ENCODE results near the gene ATP8B1. TPM values are rescaled to one million over a fixed set of nuclear protein-coding genes. Genes with fewer than 3 reads are reported as not detected.
"Not testable (repeated sequence)": the region's sequence is repeated elsewhere in the genome, so short reads cannot be mapped to it uniquely, and the experiment has no call there.

Gene ATP8B1
- total RNA-seq, 1 experiment from 2014 or later, result 1.4 TPM

DNA sequence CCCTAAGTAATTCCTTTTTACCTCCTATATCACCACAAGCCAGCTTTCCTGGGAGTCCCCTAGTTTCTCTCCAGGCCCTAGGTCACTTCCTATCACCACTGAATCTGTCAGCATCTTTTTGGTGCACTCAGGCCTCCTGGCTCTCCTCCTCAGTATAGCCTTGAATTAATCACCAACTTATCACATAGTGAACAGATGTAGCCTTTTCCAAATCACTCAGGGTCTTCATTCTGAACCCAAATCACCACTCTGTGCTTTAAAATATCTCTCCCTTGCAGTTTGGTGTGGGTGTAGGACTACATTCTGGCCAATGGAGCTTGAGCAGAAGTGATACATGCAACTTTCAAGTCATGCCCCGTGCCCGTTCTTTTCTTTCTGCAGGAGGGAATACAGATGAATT lies 29.6 kb upstream of the ATP8B1 start:
- no peak overlapping the region for H3K4me3 ChIP-seq (ENCODE audit: insufficient read depth, low read depth, low read length)
- H3K36me3 ChIP-seq (replicated peaks; ENCODE audit: control insufficient read depth, insufficient read depth, low read length), result no peaks in the 10 kb centered on the region
- H3K27me3 ChIP-seq (ENCODE audit: control insufficient read depth, insufficient read depth, low read length), result no peaks in the 10 kb centered on the region
- DNase-seq, result no peak

DNA sequence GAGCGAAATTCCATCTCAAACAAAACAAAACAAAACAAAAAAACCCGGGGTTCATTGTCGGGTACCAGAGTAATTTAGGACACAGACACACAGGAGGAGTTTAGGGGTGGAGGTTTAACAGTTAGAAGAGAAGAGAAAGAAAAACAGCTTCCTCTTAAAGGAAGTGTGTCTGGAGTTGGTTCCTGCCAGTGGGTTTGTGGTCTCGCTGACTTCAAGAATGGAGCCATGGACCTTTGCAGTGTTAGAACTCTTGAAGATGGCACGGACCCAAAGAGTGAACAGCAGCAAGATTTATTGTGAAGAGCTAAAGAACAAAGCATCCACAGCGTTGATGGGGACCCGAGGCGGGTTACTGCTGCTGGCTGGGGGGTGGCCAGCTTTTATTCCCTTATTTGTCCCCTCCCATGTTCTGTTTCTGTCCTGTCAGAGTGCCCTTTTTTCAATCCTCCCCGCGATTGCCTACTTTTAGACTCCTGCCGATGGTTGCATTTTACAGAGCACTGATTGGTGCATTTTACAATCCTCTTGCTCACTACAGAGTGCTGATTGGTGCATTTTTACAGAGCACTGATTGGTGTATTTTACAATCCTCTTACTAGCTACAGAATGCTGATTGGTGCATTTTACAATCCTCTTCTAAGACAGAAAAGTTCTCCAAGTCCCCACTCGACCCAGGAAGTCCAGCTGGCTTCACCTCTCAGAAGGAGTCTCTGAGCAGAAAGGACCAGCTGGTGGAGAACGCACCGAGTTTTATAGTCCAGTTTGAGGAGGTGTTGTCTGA lies 28.7 kb upstream of the ATP8B1 start:
- Histone ChIP-seq H3K4me3 (ENCODE audit: insufficient read depth, low read depth, low read length) (no peak overlapping the region), H3K36me3 (replicated peaks; ENCODE audit: control insufficient read depth, insufficient read depth, low read length) (no peaks in the 10 kb centered on the region), H3K27me3 (ENCODE audit: control insufficient read depth, insufficient read depth, low read length) (no peaks in the 10 kb centered on the region)
- no peak for DNase-seq

DNA sequence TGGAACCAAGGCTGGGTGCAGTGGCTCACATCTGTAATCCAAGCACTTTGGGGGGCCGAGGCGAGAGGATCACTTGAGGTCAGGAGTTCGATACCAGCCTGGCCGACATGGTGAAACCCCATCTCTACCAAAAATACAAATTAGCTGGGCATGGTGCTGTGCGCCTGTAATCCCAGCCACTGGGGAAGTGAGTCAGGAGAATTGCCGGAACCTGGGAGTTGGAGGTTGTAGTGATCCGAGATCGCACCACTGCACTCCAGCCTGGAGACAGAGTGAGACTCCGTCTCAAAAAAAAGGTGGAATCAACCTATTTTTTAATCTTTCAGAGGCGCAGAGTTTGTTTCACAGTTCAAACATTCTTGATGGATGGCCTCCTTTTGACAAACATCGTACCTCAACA lies 24.5 kb upstream of the ATP8B1 start:
- DNase-seq, result no peak
- H3K4me3 ChIP-seq (ENCODE audit: insufficient read depth, low read depth, low read length), result no peak overlapping the region
- no peaks in the 10 kb centered on the region for H3K36me3 ChIP-seq (replicated peaks; ENCODE audit: control insufficient read depth, insufficient read depth, low read length)
- H3K27me3 ChIP-seq (ENCODE audit: control insufficient read depth, insufficient read depth, low read length), result no peaks in the 10 kb centered on the region

DNA sequence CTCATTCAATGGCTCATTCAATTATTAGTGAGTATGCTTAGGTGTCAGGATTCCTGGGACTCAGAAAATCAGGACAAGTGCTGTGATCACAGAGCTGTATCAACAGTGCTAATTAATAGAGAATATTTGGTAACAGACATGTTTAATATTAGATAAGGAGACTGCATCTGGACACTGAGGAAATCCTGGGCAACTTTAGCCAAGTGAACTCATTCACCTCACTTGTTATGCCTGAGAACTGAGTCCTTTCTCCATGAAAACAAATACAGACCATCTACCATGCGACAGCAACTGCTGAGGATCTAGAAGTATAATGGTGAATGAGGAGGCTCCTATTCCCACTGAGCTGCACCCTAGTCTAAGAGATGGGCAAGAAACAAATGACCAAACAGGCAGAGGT lies 23.1 kb upstream of the ATP8B1 start:
- H3K36me3 ChIP-seq (replicated peaks; ENCODE audit: control insufficient read depth, insufficient read depth, low read length), result no peaks in the 10 kb centered on the region
- DNase-seq, result no peak
- no peaks in the 10 kb centered on the region for H3K27me3 ChIP-seq (ENCODE audit: control insufficient read depth, insufficient read depth, low read length)
- H3K4me3 ChIP-seq (ENCODE audit: insufficient read depth, low read depth, low read length), result no peak overlapping the region

DNA sequence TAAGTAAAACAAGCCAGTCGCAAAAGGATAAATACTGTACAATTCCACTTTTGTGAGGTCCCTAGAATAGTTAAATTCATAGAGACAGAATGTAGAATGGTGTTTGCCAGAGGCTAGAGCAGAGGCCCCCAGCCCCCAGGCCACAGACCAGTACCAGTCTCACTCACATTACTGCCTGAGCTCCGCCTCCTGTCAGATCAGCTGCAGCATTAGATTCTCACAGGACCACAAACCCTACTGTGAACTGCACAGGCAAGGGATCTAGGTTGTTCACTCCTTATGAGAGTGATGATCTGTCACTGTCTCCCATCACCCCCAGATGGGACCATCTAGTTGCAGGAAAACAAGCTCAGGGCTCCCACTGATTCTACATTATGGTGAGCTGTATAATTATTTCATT lies 17.5 kb upstream of the ATP8B1 start:
- DNase-seq; H3K4me3 ChIP-seq (ENCODE audit: insufficient read depth, low read depth, low read length); H3K27me3 ChIP-seq (ENCODE audit: control insufficient read depth, insufficient read depth, low read length); H3K36me3 ChIP-seq (replicated peaks; ENCODE audit: control insufficient read depth, insufficient read depth, low read length): not testable (repeated sequence)

DNA sequence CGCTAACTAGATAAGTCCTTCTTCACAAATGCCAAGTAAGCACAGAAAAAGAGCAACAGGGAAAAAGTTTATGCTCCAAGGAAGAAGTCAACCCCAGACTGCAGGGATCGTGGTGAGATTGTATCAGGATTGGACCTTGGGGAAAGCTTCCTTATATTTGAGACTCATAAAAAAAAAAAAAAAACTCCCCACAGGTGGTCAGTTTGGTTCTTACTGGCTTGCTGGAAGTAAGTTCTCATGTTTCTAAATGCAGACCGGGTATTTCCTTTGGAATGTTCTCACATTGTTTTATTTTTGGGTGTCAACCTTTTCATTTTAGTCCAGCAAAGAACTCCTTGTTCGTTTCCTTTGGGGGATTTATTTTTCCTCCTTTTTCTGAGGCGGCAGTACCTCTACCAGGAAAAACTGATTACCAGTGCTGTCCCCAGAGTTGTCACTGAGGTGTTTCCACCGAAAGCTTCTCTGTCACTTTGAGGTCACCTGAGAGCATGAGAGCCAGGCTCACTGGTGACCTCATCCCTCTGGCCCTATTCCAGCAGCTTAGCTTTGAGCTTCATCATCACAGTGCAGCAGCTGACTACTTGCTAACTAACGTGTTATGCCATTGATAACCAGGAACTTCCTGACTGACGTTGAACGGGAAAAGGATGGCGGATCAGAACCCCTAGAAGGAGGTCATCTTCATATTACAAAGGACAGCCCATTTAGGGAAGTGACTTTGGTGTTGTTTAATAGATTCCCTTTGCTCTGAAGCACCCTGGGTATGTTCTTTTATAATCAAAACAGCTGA lies 16.8 kb upstream of the ATP8B1 start:
- Histone ChIP-seq H3K27me3 (ENCODE audit: control insufficient read depth, insufficient read depth, low read length) (no peaks in the 10 kb centered on the region), H3K36me3 (replicated peaks; ENCODE audit: control insufficient read depth, insufficient read depth, low read length) (no peaks in the 10 kb centered on the region), H3K4me3 (ENCODE audit: insufficient read depth, low read depth, low read length) (no peak overlapping the region)
- DNase-seq, result no peak

DNA sequence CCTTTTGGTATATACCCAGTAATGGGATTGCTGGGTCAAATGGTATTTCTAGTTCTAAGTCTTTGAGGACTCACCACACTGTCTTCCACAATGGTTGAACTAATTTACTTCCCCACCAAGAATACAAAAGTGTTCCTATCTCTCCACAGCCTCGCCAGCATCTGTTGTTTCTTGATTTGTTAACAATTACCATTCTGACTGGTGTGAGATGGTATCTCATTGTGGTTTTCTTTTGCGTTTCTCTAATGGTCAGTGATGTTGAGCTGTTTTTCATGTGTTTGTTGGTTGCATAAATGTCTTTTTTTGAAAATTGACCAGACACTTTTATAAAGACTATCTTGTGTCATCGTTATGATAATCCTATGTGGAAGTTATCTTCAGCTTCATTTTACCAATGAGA lies 16.0 kb upstream of the ATP8B1 start:
- Histone ChIP-seq H3K36me3 (replicated peaks; ENCODE audit: control insufficient read depth, insufficient read depth, low read length) (no peaks in the 10 kb centered on the region), H3K27me3 (ENCODE audit: control insufficient read depth, insufficient read depth, low read length) (no peaks in the 10 kb centered on the region), H3K4me3 (ENCODE audit: insufficient read depth, low read depth, low read length) (no peak overlapping the region)
- no peak for DNase-seq

DNA sequence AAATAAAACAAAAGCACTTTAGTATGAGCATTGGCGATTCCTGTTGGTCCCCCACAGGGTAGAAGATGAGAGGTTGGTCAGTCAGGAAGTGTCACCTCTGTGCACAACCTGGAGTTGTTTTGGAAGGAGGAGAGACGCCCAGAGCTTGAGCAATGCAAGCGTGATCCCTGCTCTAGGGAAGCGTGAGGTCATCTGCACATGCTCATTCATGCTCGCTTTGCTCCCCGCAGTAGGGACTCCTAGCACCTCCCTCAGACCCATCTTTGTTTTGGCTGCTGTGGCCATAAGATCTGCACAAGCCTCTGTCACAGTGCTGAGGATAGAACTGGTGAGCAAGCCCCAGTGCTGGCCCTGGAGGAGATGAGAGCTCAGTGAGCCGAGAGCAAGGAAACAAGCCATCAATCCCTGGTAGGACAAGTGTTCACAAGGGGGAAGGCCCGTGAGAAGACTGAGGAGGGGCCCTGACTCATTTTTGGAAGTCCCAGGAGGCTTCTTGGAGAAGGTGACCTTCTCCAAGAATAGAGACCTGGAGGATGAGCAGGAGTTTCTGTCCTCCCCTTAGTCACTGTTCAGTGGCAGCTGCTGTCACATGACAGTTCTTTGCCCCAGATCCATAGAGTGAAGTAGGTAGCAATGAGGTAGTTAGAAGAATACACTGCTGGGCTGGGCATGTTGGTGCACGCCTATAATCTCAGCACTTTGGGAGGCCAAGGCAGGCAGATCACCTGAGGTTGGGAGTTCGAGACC lies 13.3 kb upstream of the ATP8B1 start:
- Histone ChIP-seq H3K27me3 (ENCODE audit: control insufficient read depth, insufficient read depth, low read length) (no peaks in the 10 kb centered on the region), H3K4me3 (ENCODE audit: insufficient read depth, low read depth, low read length) (no peak overlapping the region), H3K36me3 (replicated peaks; ENCODE audit: control insufficient read depth, insufficient read depth, low read length) (no peaks in the 10 kb centered on the region)
- DNase-seq, result no peak

DNA sequence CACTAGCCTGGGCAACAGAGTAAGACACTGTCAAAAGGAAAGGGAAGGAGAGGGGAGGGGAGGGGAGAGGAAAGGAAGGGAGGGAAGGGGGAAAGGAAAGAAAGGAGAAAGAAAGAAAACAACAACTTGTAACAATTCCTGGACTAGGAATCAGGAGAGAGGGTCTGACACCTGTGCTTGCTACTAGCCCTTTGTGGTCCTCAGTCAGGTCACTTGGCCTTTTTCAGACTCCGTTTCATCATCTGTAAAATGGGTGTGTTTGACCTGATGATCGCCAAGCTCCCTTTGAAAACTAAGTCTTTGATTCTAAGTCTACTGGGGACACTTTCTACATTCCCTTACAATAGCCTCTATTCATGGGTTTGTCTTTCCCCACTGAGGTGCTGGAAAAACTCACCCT lies 11.4 kb upstream of the ATP8B1 start:
- Histone ChIP-seq H3K36me3 (replicated peaks; ENCODE audit: control insufficient read depth, insufficient read depth, low read length) (no peaks in the 10 kb centered on the region), H3K4me3 (ENCODE audit: insufficient read depth, low read depth, low read length) (no peak overlapping the region), H3K27me3 (ENCODE audit: control insufficient read depth, insufficient read depth, low read length) (no peaks in the 10 kb centered on the region)
- DNase-seq, result no peak

DNA sequence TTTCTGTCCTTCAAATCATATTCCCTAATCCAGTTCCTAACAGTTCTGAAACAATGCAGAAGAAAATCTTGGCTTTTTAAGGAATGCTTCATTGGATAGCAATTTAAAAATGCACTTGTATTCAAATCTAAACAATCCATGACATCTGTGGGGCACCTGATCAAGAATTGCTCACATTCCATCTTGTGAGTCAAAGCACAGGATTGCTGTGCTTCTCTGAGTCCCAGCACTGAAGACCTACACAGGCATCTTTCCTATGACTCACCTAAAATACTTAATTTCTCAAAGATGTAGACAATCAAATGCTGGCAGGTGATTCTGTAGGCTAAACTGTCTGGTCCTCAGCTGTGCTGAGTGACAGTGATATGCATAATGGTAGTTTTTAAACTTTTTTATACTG lies 10.1 kb upstream of the ATP8B1 start:
- H3K27me3 ChIP-seq (ENCODE audit: control insufficient read depth, insufficient read depth, low read length), result no peaks in the 10 kb centered on the region
- H3K4me3 ChIP-seq (ENCODE audit: insufficient read depth, low read depth, low read length), result no peak overlapping the region
- no peaks in the 10 kb centered on the region for H3K36me3 ChIP-seq (replicated peaks; ENCODE audit: control insufficient read depth, insufficient read depth, low read length)
- no peak for DNase-seq

DNA sequence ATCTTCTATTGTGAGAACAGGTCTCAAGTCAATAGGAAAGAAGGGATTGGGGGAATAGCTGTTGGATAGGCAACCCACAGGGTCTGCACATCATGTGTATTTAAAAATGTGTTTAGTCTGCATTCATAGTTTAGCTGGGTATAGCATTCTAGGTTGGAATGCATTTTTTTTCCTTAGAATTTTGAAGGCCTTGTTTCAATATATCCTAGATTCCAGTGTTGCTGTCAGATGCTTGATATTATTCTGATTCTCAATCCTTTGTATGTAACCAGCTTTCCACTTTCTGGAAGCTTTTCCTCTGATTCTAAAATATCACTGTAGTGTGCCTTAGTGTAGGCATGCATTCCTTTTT lies 9.0 kb upstream of the ATP8B1 start:
- H3K36me3 ChIP-seq (replicated peaks; ENCODE audit: control insufficient read depth, insufficient read depth, low read length), result no peaks in the 10 kb centered on the region
- no peaks in the 10 kb centered on the region for H3K27me3 ChIP-seq (ENCODE audit: control insufficient read depth, insufficient read depth, low read length)
- H3K4me3 ChIP-seq (ENCODE audit: insufficient read depth, low read depth, low read length), result no peak overlapping the region
- DNase-seq, result no peak

DNA sequence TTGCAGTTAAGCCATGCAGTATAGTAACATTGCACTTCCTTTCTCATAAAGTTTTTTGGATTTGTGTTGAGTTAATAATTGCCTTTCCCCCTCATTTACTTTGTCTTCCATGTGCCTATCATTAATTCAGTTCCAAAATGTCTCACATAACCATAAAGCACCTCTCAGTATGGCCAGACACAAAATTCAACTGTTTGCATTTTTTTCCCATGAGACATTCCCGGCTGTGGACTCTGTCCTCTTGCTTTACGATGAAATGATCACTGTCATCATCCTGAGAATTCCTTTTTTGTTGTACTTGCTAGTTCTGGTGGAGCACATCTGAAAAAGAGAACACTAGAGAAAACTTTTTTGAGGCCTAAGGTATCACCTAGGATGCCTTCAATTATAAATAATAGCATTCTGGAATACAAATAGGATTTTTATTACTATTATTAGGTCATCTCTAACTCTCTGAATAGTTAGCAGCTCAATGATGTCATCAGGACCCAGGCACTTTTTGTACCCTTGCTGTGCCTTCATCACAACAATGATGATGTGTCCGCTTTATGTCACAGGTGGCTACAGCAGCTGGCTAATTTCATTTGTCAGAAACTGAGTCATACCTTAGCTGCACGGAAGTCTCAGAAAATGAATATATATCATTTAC lies 8.5 kb upstream of the ATP8B1 start:
- no peaks in the 10 kb centered on the region; the same call in 1 of the 2 replicates for H3K27me3 ChIP-seq (ENCODE audit: control insufficient read depth, insufficient read depth, low read length)
- DNase-seq, result no peak
- H3K36me3 ChIP-seq (replicated peaks; ENCODE audit: control insufficient read depth, insufficient read depth, low read length), result no peaks in the 10 kb centered on the region
- no peak overlapping the region for H3K4me3 ChIP-seq (ENCODE audit: insufficient read depth, low read depth, low read length)

DNA sequence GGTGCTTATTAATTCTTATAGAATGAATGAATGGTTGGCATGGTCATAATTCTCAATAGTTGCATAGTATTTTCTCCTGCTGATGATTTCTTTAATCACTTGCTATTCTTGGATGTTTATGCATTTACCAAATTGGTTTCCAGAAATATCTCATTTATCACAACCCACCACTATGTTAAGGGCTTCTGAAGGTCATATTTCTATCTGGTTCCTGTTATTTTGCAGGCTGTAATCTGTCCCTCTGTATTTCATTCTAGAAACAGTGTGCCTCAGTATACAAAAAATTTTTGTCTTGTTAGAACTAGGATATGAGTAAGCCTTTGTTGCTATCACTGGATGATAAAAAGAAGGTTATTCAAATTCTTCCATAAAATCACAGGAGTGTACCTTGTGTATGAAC lies 6.1 kb upstream of the ATP8B1 start:
- no peak for DNase-seq
- Histone ChIP-seq H3K4me3 (ENCODE audit: insufficient read depth, low read depth, low read length) (no peak overlapping the region), H3K27me3 (ENCODE audit: control insufficient read depth, insufficient read depth, low read length) (peaks cover 9% of the 10 kb centered on the region), H3K36me3 (replicated peaks; ENCODE audit: control insufficient read depth, insufficient read depth, low read length) (no peaks in the 10 kb centered on the region)

DNA sequence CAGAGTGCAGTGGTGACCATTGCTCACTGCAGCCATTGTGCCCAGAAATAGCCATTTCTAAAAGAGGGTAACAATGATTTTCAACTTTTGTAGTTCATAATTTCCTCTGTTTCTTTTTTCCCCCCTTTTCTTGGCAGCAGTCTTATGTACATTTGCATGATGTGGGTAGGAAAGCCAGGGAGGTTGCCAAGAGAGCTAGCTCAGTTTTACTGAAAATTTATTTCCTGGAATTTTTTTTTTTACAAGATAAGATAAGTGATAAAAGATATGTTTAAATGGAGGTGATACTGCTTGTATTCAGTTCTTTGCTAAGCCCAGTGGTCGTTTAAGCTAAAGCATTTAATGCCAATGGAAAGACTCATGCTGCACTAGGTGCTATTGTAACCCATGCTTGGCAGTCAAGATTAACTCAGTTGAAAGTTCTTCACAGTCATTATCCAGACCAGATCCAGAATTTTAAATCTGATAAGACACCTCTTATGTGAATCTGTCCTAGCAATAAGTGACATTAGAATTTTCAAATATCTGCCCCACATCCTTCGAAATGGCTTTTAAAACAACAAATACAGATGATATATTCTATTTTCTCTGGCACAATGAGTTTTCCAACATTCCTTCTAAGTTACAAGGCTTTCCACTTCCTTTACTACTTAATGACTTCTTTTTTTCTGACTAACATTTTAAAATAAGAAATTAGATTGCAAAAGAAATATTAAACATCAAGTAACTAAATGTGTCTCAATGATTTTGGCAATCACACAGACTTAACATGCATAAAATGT lies 4.4 kb upstream of the ATP8B1 start:
- Histone ChIP-seq H3K36me3 (replicated peaks; ENCODE audit: control insufficient read depth, insufficient read depth, low read length) (no peaks in the 10 kb centered on the region), H3K4me3 (ENCODE audit: insufficient read depth, low read depth, low read length) (no peak overlapping the region), H3K27me3 (ENCODE audit: control insufficient read depth, insufficient read depth, low read length) (peaks cover 25% of the 10 kb centered on the region)
- no peak for DNase-seq

Data from H7 (cell line).